Gastrocnemius medialis (tissue), 4 donors: ENCODE data around the gene CLIP4.

Experiments
- POLR2A ChIP-seq, 2 donors: fragments of 450-650 bp; IDR thresholded peaks; one replicate each; pipeline ENCODE4 v1.6.1; 2017; ENCODE audit warnings: antibody characterized with exemption in 2 of 2, mild to moderate bottlenecking in 2 of 2, moderate library complexity in 2 of 2
- TF ChIP-seq, protein P1 (sequence below), 5 experiments: fragments of 450-650 bp in 3 of 5; fragments of 200-600 bp in 2 of 5; sonication (generic) in 2 of 5; IDR thresholded peaks in 4 of 5; conservative IDR thresholded peaks in 1 of 5; 1 replicate in 4 of 5; 2 replicates in 1 of 5; pipeline ENCODE4 v1.5.1; 2016 to 2019; ENCODE audit warnings: antibody characterized with exemption in 5 of 5, mild to moderate bottlenecking in 3 of 5, moderate library complexity in 3 of 5

DNA sequence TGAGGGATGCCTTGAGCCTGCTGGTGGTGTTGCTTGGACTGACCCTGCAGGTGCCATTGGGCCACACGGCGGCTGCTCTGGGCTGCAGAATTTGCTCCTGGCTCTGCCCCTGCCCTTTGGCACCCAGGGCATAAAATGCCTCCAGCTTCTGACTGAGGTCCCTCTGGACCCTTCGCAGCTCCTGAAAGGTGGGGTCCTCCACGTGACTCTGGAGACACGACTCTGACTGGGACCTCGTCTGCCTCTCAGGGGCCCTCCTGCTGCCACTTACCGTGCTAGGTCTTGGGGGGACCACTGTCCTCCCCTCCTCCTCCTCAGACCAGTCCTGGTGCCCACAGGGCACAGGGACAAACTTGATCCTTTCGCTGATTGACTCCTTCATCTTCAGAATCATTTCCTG is 43.0 kb upstream of the CLIP4 start:
- TF ChIP-seq POLR2A (IDR thresholded peaks at IDR 0.05) = no peak
- TF ChIP-seq, protein P1, sequence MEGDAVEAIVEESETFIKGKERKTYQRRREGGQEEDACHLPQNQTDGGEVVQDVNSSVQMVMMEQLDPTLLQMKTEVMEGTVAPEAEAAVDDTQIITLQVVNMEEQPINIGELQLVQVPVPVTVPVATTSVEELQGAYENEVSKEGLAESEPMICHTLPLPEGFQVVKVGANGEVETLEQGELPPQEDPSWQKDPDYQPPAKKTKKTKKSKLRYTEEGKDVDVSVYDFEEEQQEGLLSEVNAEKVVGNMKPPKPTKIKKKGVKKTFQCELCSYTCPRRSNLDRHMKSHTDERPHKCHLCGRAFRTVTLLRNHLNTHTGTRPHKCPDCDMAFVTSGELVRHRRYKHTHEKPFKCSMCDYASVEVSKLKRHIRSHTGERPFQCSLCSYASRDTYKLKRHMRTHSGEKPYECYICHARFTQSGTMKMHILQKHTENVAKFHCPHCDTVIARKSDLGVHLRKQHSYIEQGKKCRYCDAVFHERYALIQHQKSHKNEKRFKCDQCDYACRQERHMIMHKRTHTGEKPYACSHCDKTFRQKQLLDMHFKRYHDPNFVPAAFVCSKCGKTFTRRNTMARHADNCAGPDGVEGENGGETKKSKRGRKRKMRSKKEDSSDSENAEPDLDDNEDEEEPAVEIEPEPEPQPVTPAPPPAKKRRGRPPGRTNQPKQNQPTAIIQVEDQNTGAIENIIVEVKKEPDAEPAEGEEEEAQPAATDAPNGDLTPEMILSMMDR (IDR thresholded peaks at IDR 0.05 in 4 of 5, conservative IDR thresholded peaks at IDR 0.05 in 1 of 5) = no peak
